ENCODE results near the gene AAK1.
"Not testable (repeated sequence)": the region's sequence is repeated elsewhere in the genome, so short reads cannot be mapped to it uniquely, and the experiment has no call there.

The AAK1 gene

GRCh38 chr2:69456950-69457445 lies 186.5 kb downstream of the AAK1 start:
- DNase-seq (ENCODE audit: low read depth in 2 of 2, low spot score in 1 of 2): no peak

- no peak for DNase-seq (ENCODE audit: low read depth in 2 of 2, low spot score in 1 of 2)
Observed at GRCh38 chr2:69456154-69456553, 187.4 kb downstream of the AAK1 start.

- no peak for DNase-seq (ENCODE audit: low read depth in 2 of 2, low spot score in 1 of 2)
Observed at GRCh38 chr2:69454976-69455375, 188.6 kb downstream of the AAK1 start.

GRCh38 chr2:69453475-69454129 lies 189.9 kb downstream of the AAK1 start:
- no peak for DNase-seq (ENCODE audit: low read depth in 2 of 2, low spot score in 1 of 2)

GRCh38 chr2:69452687-69453086 lies 190.9 kb downstream of the AAK1 start:
- no peak for DNase-seq (ENCODE audit: low read depth in 2 of 2, low spot score in 1 of 2)

- DNase-seq (ENCODE audit: low read depth in 2 of 2, low spot score in 1 of 2): no peak
Observed at GRCh38 chr2:69450735-69451416, 192.7 kb downstream of the AAK1 start.

- DNase-seq (ENCODE audit: low read depth in 2 of 2, low spot score in 1 of 2): no peak
Observed at GRCh38 chr2:69449906-69450305, 193.6 kb downstream of the AAK1 start.

- DNase-seq (ENCODE audit: low read depth in 2 of 2, low spot score in 1 of 2): not testable (repeated sequence)
Observed at GRCh38 chr2:69443673-69444072, 199.9 kb downstream of the AAK1 start.

- not testable (repeated sequence) for DNase-seq (ENCODE audit: low read depth in 2 of 2, low spot score in 1 of 2)
Observed at GRCh38 chr2:69439499-69439898, 204.0 kb downstream of the AAK1 start.

GRCh38 chr2:69438580-69438979 lies 205.0 kb downstream of the AAK1 start:
- DNase-seq (ENCODE audit: low read depth in 2 of 2, low spot score in 1 of 2): no peak

GRCh38 chr2:69437751-69438154 lies 205.8 kb downstream of the AAK1 start:
- DNase-seq (ENCODE audit: low read depth in 2 of 2, low spot score in 1 of 2): no peak

GRCh38 chr2:69436938-69437750 lies 206.4 kb downstream of the AAK1 start, which contains the start of gene NFU1:
NFU1 (minus strand) TSS chr2:69437435; CDS start chr2:69437422, 13 bp downstream.
- peak; percentile 46 to 80 for DNase-seq (ENCODE audit: low read depth in 2 of 2, low spot score in 1 of 2)

- DNase-seq (ENCODE audit: low read depth in 2 of 2, low spot score in 1 of 2): no peak
Observed at GRCh38 chr2:69436596-69436937, 207.0 kb downstream of the AAK1 start.

- DNase-seq (ENCODE audit: low read depth in 2 of 2, low spot score in 1 of 2): no peak
Observed at GRCh38 chr2:69434753-69435152, 208.8 kb downstream of the AAK1 start.

- no peak for DNase-seq (ENCODE audit: low read depth in 2 of 2, low spot score in 1 of 2)
Observed at GRCh38 chr2:69429491-69430183, 213.9 kb downstream of the AAK1 start.

- no peak for DNase-seq (ENCODE audit: low read depth in 2 of 2, low spot score in 1 of 2)
Observed at GRCh38 chr2:69428981-69429380, 214.6 kb downstream of the AAK1 start.

GRCh38 chr2:69424419-69424818 lies 219.1 kb downstream of the AAK1 start:
- DNase-seq (ENCODE audit: low read depth in 2 of 2, low spot score in 1 of 2): no peak

- DNase-seq (ENCODE audit: low read depth in 2 of 2, low spot score in 1 of 2): no peak
Observed at GRCh38 chr2:69422198-69422597, 221.3 kb downstream of the AAK1 start.

- not testable (repeated sequence) for DNase-seq (ENCODE audit: low read depth in 2 of 2, low spot score in 1 of 2)
Observed at GRCh38 chr2:69419111-69419510, 224.4 kb downstream of the AAK1 start.

GRCh38 chr2:69416147-69416546 lies 227.4 kb downstream of the AAK1 start:
- DNase-seq (ENCODE audit: low read depth in 2 of 2, low spot score in 1 of 2): no peak

All from stimulated activated CD8-positive, alpha-beta memory T cell treated with anti-CD3 and anti-CD28 coated beads, Interleukin-4, amount 100 ng/mL, for 4 hours (primary cell).